ENCODE data around the gene ZFP36L2. TPM values are rescaled to one million over a fixed set of nuclear protein-coding genes. Genes with fewer than 3 reads are reported as not detected.

Gene ZFP36L2
- total and polyA plus RNA-seq, 9 of the 15 experiments (the other 6 are each of a cell fraction or from before 2014, with no cell fraction given) = 4.1 to 60.6 (median 20.3) TPM

- TF ChIP-seq MLLT1 (IDR thresholded peaks at IDR 0.05) (peak; percentile 4 to 61; a peak in 2 of 4 replicates), TFAP4 (CRISPR knock-in tag; IDR thresholded peaks at IDR 0.05; ENCODE audit: borderline replicate concordance) (peak; percentile 91), MTA2 (IDR thresholded peaks at IDR 0.05; ENCODE audit: low read depth) (peak; percentile 4; the same call in 1 of the 2 replicates), TSC22D4 (tag; IDR thresholded peaks at IDR 0.05) (no peak; the same call in 1 of the 2 replicates), FOXA3 (CRISPR knock-in tag; conservative IDR thresholded peaks at IDR 0.05 in 1 of 2, IDR thresholded peaks at IDR 0.05 in 1 of 2) (peak in 1 of 2 experiments; percentile 57; a peak in 1 of 4 replicates), LCOR (CRISPR knock-in tag; IDR thresholded peaks at IDR 0.05) (no peak), TFAM (CRISPR knock-in tag; conservative IDR thresholded peaks at IDR 0.05) (no peak), RBM25 (IDR thresholded peaks at IDR 0.05; ENCODE audit: low read depth, low read length, severe bottlenecking) (no peak), MBD2 (IDR thresholded peaks at IDR 0.05; ENCODE audit: borderline replicate concordance, low read depth) (peak; percentile 69), GABPA (tag; conservative IDR thresholded peaks at IDR 0.05; ENCODE audit: low read depth) (peak; percentile 95), CUX1 (CRISPR knock-in tag; IDR thresholded peaks at IDR 0.05) (0 out of 2 replicates have a peak, but pooled peaks have one; percentile 61), MAX (CRISPR knock-in tag; IDR thresholded peaks at IDR 0.05) (peak; percentile 85), PHB (CRISPR knock-in tag; IDR thresholded peaks at IDR 0.05) (no peak), ZC3H8 (IDR thresholded peaks at IDR 0.05) (no peak), PTTG1 (tag; IDR thresholded peaks at IDR 0.05; ENCODE audit: low read depth) (no peak), GATAD2A (IDR thresholded peaks at IDR 0.05) (no peak), USF1 (CRISPR knock-in tag; IDR thresholded peaks at IDR 0.05) (no peak), KLF13 (tag; IDR thresholded peaks at IDR 0.05; ENCODE audit: borderline replicate concordance, low read depth) (no peak)
These were observed 6.8 kb downstream of the ZFP36L2 start (continued) for GRCh38 chr2:43219383-43220228.

All from K562 (cell line).